GM12801 (cell line): Measurements from ENCODE around the gene TEX12.

ENCODE experiments used
- TF ChIP-seq, protein P1 (sequence below): IDR thresholded peaks from one replicate; pipeline ENCODE4 v1.5.1; 2011; ENCODE audit warnings: control low read depth; ENCODE audit not compliant: insufficient read length; ENCODE audit errors: extremely low read depth

TEX12 gene

DNA sequence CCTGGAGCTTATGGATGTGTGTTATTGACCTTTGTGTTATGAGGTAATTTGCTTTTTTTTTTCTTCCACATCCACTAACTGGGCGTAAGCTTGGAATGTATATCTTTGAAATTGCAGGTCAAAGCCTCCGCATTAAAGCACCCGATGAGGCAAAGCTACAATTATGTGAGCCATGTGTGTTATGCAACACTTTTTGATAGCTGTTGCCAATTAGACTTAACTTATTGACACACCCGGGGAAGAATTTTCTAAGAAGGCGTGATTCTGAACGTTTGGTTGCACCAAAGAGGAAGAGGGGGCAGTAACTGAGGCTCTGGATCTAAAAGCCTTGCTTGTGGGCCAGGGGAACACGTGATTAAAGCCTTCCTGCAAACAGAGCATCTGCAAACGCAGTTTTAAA lies 610 bp upstream of the TEX12 start:
- TF ChIP-seq, protein P1, sequence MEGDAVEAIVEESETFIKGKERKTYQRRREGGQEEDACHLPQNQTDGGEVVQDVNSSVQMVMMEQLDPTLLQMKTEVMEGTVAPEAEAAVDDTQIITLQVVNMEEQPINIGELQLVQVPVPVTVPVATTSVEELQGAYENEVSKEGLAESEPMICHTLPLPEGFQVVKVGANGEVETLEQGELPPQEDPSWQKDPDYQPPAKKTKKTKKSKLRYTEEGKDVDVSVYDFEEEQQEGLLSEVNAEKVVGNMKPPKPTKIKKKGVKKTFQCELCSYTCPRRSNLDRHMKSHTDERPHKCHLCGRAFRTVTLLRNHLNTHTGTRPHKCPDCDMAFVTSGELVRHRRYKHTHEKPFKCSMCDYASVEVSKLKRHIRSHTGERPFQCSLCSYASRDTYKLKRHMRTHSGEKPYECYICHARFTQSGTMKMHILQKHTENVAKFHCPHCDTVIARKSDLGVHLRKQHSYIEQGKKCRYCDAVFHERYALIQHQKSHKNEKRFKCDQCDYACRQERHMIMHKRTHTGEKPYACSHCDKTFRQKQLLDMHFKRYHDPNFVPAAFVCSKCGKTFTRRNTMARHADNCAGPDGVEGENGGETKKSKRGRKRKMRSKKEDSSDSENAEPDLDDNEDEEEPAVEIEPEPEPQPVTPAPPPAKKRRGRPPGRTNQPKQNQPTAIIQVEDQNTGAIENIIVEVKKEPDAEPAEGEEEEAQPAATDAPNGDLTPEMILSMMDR: no peak

DNA sequence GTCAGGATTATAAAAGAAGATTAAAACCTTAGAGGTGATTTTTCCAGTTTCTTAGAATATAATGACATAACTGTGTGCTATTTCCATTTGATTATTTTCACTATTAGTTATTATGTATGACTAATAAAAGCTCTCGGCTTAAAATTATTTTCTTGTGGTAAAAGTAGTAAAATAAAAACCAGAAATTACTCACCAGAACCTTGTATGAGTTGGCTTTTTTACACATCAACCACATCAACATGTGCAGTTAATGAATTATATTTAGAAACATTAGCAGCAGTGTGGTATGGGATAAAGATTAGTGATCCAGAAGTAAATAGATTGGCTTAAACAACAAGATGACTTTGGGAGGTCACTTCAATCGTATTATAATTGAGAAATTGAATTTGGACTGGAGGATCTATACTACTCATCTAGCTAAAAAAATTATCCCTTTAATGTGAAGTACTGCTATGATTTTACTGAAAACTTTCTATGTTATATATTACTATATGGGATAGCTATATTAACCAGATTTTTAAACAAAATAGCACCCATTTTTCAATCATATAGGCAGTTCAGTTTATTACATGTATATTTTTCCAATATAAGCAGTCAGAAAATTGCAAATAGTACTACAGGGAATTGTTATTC lies 5.3 kb downstream of the TEX12 start:
- TF ChIP-seq, protein P1: no peak

DNA sequence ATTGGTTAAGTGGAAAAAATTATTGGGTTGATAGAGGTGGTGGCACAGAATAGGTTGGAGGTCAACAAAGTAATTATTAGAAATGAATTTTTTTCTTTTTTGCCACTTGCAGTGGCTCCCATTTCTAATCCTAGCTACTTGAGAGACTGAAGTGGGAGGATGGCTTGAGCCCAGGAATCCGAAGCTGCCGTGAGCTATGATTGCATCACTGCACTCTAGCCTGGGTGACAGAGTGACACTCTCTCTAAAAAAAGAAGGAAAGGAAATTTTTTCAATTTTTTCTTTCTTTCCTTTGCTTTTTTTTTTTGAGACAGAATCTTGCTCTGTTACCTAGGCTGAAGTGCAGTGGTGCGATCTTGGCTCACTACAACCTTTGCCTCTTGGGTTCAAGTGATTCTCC lies 6.0 kb downstream of the TEX12 start:
- TF ChIP-seq, protein P1: no peak

DNA sequence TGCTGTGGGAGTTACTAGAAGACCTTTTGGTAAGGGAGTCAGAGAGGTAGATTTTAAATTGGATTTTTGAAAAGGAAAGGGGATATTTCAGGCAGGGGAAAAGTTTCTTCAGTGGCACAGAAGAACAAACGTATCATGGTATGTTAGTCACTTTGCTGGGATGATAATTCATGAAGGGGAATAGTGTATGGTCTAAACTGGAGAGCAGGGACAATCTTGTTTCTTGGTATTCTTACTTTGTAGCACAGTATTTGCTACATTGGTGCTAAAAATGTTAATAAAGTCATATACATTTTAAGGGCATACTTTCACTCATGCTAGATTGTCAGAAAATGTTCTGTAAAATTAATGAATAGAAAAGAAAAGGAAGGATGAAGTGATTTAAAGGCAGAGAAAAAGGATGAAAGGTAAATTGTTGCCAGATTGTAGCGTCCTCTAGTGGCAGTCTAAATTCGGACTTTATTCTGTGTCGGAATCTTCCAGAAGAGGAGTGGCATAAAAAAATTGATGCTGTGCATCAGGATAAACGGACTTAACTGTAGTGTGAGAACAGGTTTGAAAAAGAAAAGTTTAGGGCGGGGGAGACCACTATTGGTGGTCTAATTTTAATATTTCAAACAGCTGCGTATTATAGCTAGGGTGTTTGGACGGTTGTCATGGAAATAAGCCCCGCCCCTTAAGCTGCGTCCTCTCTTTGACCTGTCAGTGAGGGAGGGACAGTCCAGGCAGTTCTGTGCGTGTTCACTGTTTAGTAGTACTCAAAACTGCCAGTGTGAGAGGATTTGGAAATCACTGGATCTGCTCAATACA lies 7.8 kb downstream of the TEX12 start, which contains the start of gene BCO2:
TSS of gene BCO2 (plus strand) at position 724 of the 810 bp plus-strand sequence. CDS start 90 bp downstream, outside the sequence.
- TF ChIP-seq, protein P1: no peak

DNA sequence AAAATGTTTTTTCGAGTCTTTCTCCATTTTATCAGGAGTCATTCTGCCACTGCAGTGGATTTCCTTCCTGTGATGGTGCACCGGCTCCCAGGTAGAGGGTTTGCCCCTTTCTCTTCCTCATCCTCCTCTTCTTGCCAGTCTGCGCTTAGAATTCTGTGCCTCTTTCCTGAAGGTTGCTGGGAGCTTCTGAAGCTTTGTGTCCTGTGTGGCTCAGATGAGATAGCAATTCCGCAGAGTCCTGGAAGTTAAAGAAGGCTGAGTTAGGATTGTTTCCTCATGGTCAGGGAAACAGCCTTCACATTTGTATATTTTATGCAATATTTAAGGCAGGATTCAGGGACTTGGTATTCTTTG lies 8.4 kb downstream of the TEX12 start:
- TF ChIP-seq, protein P1: no peak

DNA sequence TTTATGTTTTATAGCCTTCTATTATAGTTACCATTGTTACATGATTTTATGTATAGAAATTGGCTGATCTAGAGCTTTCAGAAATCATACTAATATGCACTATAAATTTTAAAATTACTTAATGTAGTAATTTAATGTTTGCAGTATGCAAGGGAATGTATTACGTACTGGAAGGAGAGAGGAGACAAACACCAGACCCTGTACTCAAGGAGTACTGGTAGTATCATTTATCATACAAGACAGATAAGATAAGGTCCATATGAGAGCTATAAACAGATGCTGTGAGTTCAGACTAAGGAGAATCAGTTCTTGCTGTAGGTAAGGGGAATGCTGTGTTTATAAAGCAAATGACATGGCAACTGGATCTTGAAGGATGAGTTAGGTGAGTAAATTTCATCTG lies 8.9 kb downstream of the TEX12 start:
- TF ChIP-seq, protein P1: no peak

DNA sequence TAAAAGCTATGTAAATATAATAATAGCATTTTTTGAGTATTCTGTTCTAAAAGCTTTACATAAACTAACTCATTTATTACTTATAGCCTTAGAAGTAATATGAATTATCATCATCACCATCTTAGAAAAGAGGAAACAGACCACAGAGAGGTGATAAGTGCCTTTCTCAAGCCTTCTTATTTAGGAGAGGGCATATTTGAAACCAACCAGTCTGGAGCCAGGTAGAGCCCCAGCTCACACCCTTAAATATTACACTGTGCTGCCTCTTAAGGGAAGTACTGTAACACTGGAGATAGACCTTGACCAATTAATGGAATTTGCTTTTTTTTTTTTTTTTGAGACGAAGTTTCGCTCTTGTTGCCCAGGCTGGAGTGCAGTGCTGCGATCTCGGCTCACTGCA lies 10.4 kb downstream of the TEX12 start:
- TF ChIP-seq, protein P1: no peak
